ENCODE data around the gene WIF1. TPM values are rescaled to one million over a fixed set of nuclear protein-coding genes. Genes with fewer than 3 reads are reported as not detected.

WIF1 gene
- total and polyA plus RNA-seq, 2 of the 8 experiments (the other 6 are each of a cell fraction or from before 2014, with no cell fraction given): 1.8 to 9.1 TPM

- Histone ChIP-seq H3K4me1 (replicated peaks in 1 of 4; ENCODE audit: control insufficient read depth in 3 of 4, insufficient read depth in 4 of 4, low read length in 3 of 4) (peaks cover 0 to 5% (median 1%) of the 10 kb centered on the region in 4 experiments; a peak in 3 of 7 replicates), H3K4me3 (ENCODE audit: extremely low read depth in 1 of 4, insufficient read depth in 2 of 4, low read depth in 3 of 4, low read length in 4 of 4) (no peak overlapping the region), H3K23me2 (ENCODE audit: low read depth, low read length) (no peaks in the 10 kb centered on the region), H3K23ac (ENCODE audit: insufficient read length) (no peak overlapping the region), H3K14ac (ENCODE audit: insufficient read length) (no peak overlapping the region), H3K4ac (replicated peaks; ENCODE audit: insufficient read length, low read depth, low read length) (no peak overlapping the region), H2BK15ac (ENCODE audit: low read length) (no peak overlapping the region), H4K91ac (replicated peaks; ENCODE audit: insufficient read length, low read length) (no peak overlapping the region), H2BK120ac (replicated peaks; ENCODE audit: low read depth, low read length) (no peak overlapping the region), H3K4me2 (ENCODE audit: insufficient read depth in 1 of 2, low read depth in 2 of 2, low read length in 2 of 2) (no peak overlapping the region), H2BK12ac (ENCODE audit: low read depth, low read length) (no peak overlapping the region), H3K79me2 (ENCODE audit: control insufficient read depth in 1 of 2, insufficient read depth in 2 of 2, low read length in 2 of 2) (no peaks in the 10 kb centered on the region), H3K9me3 (ENCODE audit: insufficient read depth in 2 of 2, low read depth in 1 of 2, low read length in 1 of 2) (no peaks in the 10 kb centered on the region), H3K79me1 (ENCODE audit: low read depth, low read length) (no peaks in the 10 kb centered on the region), H4K20me1 (replicated peaks in 1 of 2; ENCODE audit: control insufficient read depth in 1 of 2, insufficient read depth in 2 of 2, low read length in 2 of 2) (no peaks in the 10 kb centered on the region), H3K27ac (ENCODE audit: low read depth, low read length) (no peak overlapping the region), H2AFZ (ENCODE audit: low read length) (no peak overlapping the region), H3K9ac (replicated peaks in 1 of 4; ENCODE audit: extremely low read depth in 1 of 4, low read depth in 3 of 4, low read length in 3 of 4) (no peak overlapping the region), H4K5ac (ENCODE audit: insufficient read length, low read depth, low read length) (no peak overlapping the region), H3K56ac (replicated peaks; ENCODE audit: insufficient read length, low read depth, low read length) (no peak overlapping the region), H2AK5ac (ENCODE audit: low read depth, low read length) (no peak overlapping the region), H3K27me3 (replicated peaks in 1 of 4; ENCODE audit: control insufficient read depth in 3 of 4, extremely low read depth in 1 of 4, insufficient read depth in 3 of 4, low read length in 3 of 4) (no peaks in the 10 kb centered on the region), H2BK5ac (ENCODE audit: low read depth, low read length) (no peak overlapping the region), H3K36me3 (ENCODE audit: control insufficient read depth in 2 of 4, insufficient read depth in 4 of 4, low read length in 3 of 4) (no peaks in the 10 kb centered on the region), H4K8ac (ENCODE audit: extremely low read depth, insufficient read depth, low read length) (no peak overlapping the region), H2BK20ac (ENCODE audit: low read length) (no peak overlapping the region), H3K18ac (ENCODE audit: extremely low read depth, low read length) (no peak overlapping the region)
- ChIA-PET POLR2A (ENCODE audit: partially characterized antibody) (no interaction called here), CTCF (ENCODE audit: partially characterized antibody) (no interaction called here)
- WGBS, 2 experiments (ENCODE audit: extremely low coverage in 1 of 2, insufficient coverage in 1 of 2, insufficient read length in 1 of 2, insufficient replicate concordance in 2 of 2, low coverage in 1 of 2, low lambda C conversion rate in 2 of 2, missing lambda C conversion rate in 1 of 2): 97% methylated on average over 2 of the region's 2 CpGs; no CpG with 5 or more reads in 1 of the 2 experiments
- DNase-seq (ENCODE audit: low read depth in 1 of 2, low spot score in 2 of 2): no peak
- FAIRE-seq: no peak
- TF ChIP-seq E2F6 (IDR thresholded peaks at IDR 0.05): no peak
- TF ChIP-seq POLR2AphosphoS5 (IDR thresholded peaks at IDR 0.05; ENCODE audit: low read depth, low read length): no peak
- no peak for TF ChIP-seq KDM4A (IDR thresholded peaks at IDR 0.05; ENCODE audit: low read depth, low read length, severe bottlenecking)
- no peak for TF ChIP-seq CHD1 (IDR thresholded peaks at IDR 0.05; ENCODE audit: low read depth, low read length)
- no peak for TF ChIP-seq YY1 (IDR thresholded peaks at IDR 0.05; ENCODE audit: low read depth, low read length)
- TF ChIP-seq CHD2 (IDR thresholded peaks at IDR 0.05; ENCODE audit: low read length): no peak
- no peak for TF ChIP-seq PHF8 (conservative IDR thresholded peaks at IDR 0.05; ENCODE audit: low read depth, low read length)
- TF ChIP-seq RXRA (IDR thresholded peaks at IDR 0.05; ENCODE audit: insufficient read depth, low read depth, low read length): no peak
- no peak for TF ChIP-seq BRCA1 (IDR thresholded peaks at IDR 0.05; ENCODE audit: low read depth, low read length)
- no peak for TF ChIP-seq SP2 (IDR thresholded peaks at IDR 0.05; ENCODE audit: low read length)
- TF ChIP-seq KDM1A (IDR thresholded peaks at IDR 0.05; ENCODE audit: borderline replicate concordance, low read length): no peak
- no peak for TF ChIP-seq CBX8 (IDR thresholded peaks at IDR 0.05; ENCODE audit: borderline replicate concordance, low read depth, low read length)
- TF ChIP-seq CREB1 (IDR thresholded peaks at IDR 0.05): no peak
- TF ChIP-seq SAP30 (IDR thresholded peaks at IDR 0.05; ENCODE audit: insufficient read depth, insufficient replicate concordance, low read length): no peak
- no peak for TF ChIP-seq EP300 (IDR thresholded peaks at IDR 0.05; ENCODE audit: borderline replicate concordance in 1 of 2, low read depth in 2 of 2, low read length in 2 of 2)
Measured at GRCh38 chr12:65086236-65086635, 34.9 kb downstream of the WIF1 start.

Measured in H1 (cell line).